Measurements from ENCODE around the gene CUL7. TPM values are rescaled to one million over a fixed set of nuclear protein-coding genes. Genes with fewer than 3 reads are reported as not detected.
A peak's percentile ranks its signal among the peaks of the same experiment; 100 is the strongest.

Gene CUL7
- total and polyA plus RNA-seq, 4 experiments from 2014 or later = 2.1 to 13.9 (median 8.8) TPM

DNA sequence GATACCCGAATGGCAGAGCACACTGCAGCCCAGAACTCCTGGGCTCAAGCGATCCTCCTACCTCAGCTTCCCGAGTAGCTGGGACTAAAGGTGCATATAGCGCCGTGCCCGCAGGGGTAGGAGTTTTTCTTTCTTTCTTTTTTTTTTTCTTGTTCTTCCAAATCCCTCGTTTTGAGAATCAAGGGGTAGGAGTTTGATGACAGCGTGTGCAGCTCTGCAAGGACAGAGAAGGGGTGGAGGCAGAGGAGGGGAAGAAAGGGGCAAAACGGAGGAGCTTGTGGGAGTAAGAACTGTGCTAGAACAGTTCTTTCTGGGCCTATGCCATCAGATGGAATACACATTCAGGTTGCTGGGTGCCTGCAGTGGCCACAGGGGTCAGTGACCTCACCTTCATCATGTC is 16.9 kb downstream of the CUL7 start:
- no peaks in the 10 kb centered on the region for H3K4me1 ChIP-seq (ENCODE audit: insufficient read depth, low read length)
- H3K27ac ChIP-seq (ENCODE audit: low read depth, low read length) = no peak overlapping the region
- peak overlapping the region in 1 of 7 donors; percentile 36 for H3K27ac Mint-ChIP-seq
- intact Hi-C loops (cut with micrococcal nuclease) = no loop called here
- DNase-seq = no peak
- no peaks in the 10 kb centered on the region for H3K27me3 ChIP-seq (ENCODE audit: insufficient read depth, low read length)
- peaks cover 0 to 6% (median under 1%) of the 10 kb centered on the region in 4 donors for H3K4me1 Mint-ChIP-seq
- no peaks in the 10 kb centered on the region for H3K9me3 ChIP-seq (ENCODE audit: control insufficient read depth in 1 of 2, low read length in 2 of 2)
- no peaks in the 10 kb centered on the region for H3K27me3 Mint-ChIP-seq
- peaks cover 20 to 53% of the 10 kb centered on the region in 2 donors for H3K36me3 Mint-ChIP-seq
- ChIA-PET CTCF (ENCODE audit: partially characterized antibody) (interaction anchor here (2.1 kb wide), 1 partner anchor 17 kb away, joined by 5 read pairs; the partner anchor contains the start of gene CUL7), POLR2A (ENCODE audit: partially characterized antibody) (interaction anchor here (1.4 kb wide), 1 partner anchor 22 kb away, joined by 4 read pairs; the partner anchor contains the start of gene KLHDC3)
- peaks cover 0 to under 1% (median 0%) of the 10 kb centered on the region in 8 donors for H3K9me3 Mint-ChIP-seq
- peaks cover 38% of the 10 kb centered on the region for H3K36me3 ChIP-seq (ENCODE audit: insufficient read depth, low read length)
- H3K4me3 Mint-ChIP-seq = no peak overlapping the region
- H3K4me3 ChIP-seq (ENCODE audit: low read length in 2 of 2) = no peak overlapping the region

DNA sequence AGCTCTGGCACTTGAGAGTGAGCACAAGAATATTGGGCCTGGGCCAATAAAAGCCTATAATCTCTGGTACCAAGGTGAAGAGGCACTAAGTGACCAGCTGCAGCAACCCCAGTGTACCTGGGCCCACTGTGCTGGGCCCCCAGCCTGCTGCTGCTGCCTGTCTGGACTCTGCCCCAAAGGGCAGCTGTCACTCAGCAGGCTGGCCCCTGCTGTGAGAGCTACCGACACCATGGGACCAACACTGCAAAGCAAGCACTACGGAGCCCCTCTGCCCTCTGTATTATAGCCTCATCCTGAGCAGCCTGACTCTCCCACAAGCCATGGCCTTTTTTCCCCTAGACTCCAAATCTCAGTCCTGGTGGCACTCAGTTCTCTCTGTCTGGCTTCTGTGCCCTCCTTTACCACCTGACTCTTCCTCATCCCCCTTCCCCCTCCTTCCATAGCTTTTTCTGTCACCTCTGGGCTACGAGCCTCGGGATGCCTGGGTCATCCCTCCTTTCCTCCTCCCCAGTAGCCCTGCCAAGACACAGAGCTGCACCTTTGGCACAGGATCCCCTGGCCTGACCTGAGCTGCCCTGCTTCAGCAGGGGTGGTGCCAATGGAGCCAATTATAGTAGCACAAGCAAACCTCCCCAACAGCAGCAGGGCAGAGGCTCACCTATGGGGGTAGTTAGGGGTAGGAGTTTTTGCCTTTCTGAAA is 18.0 kb downstream of the CUL7 start:
- Mint-ChIP-seq H3K4me1 (peaks cover 0 to 6% (median under 1%) of the 10 kb centered on the region in 4 donors), H3K27ac (peak overlapping the region in 3 of 7 donors; percentile 29 to 50 (median 40)), H3K27me3 (no peaks in the 10 kb centered on the region), H3K4me3 (no peak overlapping the region), H3K9me3 (peaks cover 0 to 2% (median 0%) of the 10 kb centered on the region in 8 donors), H3K36me3 (peaks cover 22 to 52% of the 10 kb centered on the region in 2 donors)
- Histone ChIP-seq H3K27me3 (ENCODE audit: insufficient read depth, low read length) (no peaks in the 10 kb centered on the region), H3K36me3 (ENCODE audit: insufficient read depth, low read length) (peaks cover 38% of the 10 kb centered on the region), H3K27ac (ENCODE audit: low read depth, low read length) (no peak overlapping the region), H3K4me3 (ENCODE audit: low read length in 2 of 2) (no peak overlapping the region), H3K9me3 (ENCODE audit: control insufficient read depth in 1 of 2, low read length in 2 of 2) (no peaks in the 10 kb centered on the region), H3K4me1 (ENCODE audit: insufficient read depth, low read length) (no peaks in the 10 kb centered on the region)
- DNase-seq = no peak
- POLR2A ChIA-PET (ENCODE audit: partially characterized antibody) = interaction anchor here (1.4 to 2.0 kb wide), 2 partner anchors 21 to 23 kb away, joined by 4 to 5 read pairs; partner anchors contain the start of genes KLC4, KLHDC3 and MRPL2
- CTCF ChIA-PET (ENCODE audit: partially characterized antibody) = interaction anchor here (2.1 kb wide), 1 partner anchor 18 kb away, joined by 5 read pairs; the partner anchor contains the start of gene CUL7
- intact Hi-C loops (cut with micrococcal nuclease) = no loop called here

DNA sequence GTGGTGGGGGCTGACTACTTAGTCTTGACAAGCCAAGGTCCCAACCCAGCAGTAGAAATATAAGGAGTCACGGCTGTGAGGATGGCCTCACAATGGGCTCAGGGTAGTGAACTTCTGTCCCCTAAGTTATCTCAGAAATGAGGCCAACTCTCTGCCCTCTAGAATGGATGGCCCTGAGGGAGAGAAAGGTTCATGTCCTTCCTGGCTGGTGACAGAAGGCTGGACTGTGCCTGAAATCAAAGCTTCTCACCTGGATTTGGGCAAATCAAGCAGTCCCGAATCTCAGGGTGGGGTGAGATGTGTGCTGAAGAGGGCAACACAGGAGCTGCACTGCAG is 19.5 kb downstream of the CUL7 start:
- CTCF ChIA-PET (ENCODE audit: partially characterized antibody) = no interaction called here

DNA sequence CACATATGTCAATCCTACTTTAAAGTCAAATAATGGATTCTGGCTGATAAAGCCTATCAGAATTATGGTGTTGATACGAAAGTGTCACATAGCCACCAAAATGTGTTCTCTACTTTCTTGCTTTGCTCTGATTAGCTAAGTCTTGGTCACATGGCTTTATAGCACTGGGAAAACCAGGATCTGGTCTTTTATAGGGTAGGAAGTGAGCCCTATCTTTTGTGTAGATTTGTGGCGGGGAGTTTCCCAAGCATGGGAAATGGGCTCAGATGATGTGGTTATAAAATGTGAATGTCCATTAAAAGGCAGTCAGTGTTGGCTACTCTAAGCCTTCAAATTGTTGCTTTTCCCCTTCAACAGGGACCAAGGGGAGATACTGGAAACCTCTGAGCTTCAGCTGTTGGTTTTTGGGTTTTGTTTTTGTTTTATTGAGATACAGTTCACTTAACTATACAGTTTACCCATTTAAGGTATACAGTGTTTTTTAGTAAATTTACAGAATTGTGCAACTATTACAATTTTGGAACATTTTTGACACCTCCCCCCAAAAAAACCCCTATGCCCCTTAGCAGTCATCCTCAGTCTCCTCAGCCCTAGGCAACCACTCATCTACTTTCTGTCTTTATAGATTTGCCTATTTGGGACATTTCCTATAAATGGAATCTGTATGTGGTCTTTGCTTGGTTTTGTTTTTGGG is 20.0 kb downstream of the CUL7 start:
- Histone ChIP-seq H3K36me3 (ENCODE audit: insufficient read depth, low read length) (peaks cover 51% of the 10 kb centered on the region), H3K27ac (ENCODE audit: low read depth, low read length) (no peak overlapping the region), H3K27me3 (ENCODE audit: insufficient read depth, low read length) (no peaks in the 10 kb centered on the region), H3K9me3 (ENCODE audit: control insufficient read depth in 1 of 2, low read length in 2 of 2) (no peaks in the 10 kb centered on the region), H3K4me1 (ENCODE audit: insufficient read depth, low read length) (no peaks in the 10 kb centered on the region), H3K4me3 (ENCODE audit: low read length in 2 of 2) (no peak overlapping the region)
- Mint-ChIP-seq H3K9me3 (peaks cover 0 to 2% (median 0%) of the 10 kb centered on the region in 8 donors), H3K36me3 (peaks cover 23 to 60% of the 10 kb centered on the region in 2 donors), H3K27me3 (no peaks in the 10 kb centered on the region), H3K4me1 (peaks cover 0 to 6% (median under 1%) of the 10 kb centered on the region in 4 donors), H3K4me3 (no peak overlapping the region), H3K27ac (peak overlapping the region in 4 of 7 donors; percentile 13 to 74 (median 23))
- intact Hi-C loops (cut with micrococcal nuclease) = no loop called here
- no peak for DNase-seq
- ChIA-PET POLR2A (ENCODE audit: partially characterized antibody) (interaction anchor here (0.7 to 1.4 kb wide), 3 partner anchors 23 to 104 kb away, joined by 3 to 4 read pairs (median 3); partner anchors contain the start of gene CNPY3), CTCF (ENCODE audit: partially characterized antibody) (no interaction called here)

More for the DNA sequence above, 19.5 kb downstream of the CUL7 start:
- Mint-ChIP-seq H3K4me3 (no peak overlapping the region), H3K9me3 (peaks cover 0 to 2% (median 0%) of the 10 kb centered on the region in 8 donors), H3K36me3 (peaks cover 28 to 60% of the 10 kb centered on the region in 2 donors), H3K4me1 (peaks cover 0 to 6% (median under 1%) of the 10 kb centered on the region in 4 donors), H3K27ac (peak overlapping the region in 1 of 7 donors; percentile 22), H3K27me3 (no peaks in the 10 kb centered on the region)
- POLR2A ChIA-PET (ENCODE audit: partially characterized antibody) = interaction anchor here (1.4 to 2.0 kb wide), 2 partner anchors 24 to 25 kb away, joined by 3 to 5 read pairs; partner anchors contain the start of genes KLC4 and MRPL2
- Histone ChIP-seq H3K9me3 (ENCODE audit: control insufficient read depth in 1 of 2, low read length in 2 of 2) (no peaks in the 10 kb centered on the region), H3K27me3 (ENCODE audit: insufficient read depth, low read length) (no peaks in the 10 kb centered on the region), H3K27ac (ENCODE audit: low read depth, low read length) (no peak overlapping the region), H3K4me3 (ENCODE audit: low read length in 2 of 2) (no peak overlapping the region), H3K36me3 (ENCODE audit: insufficient read depth, low read length) (peaks cover 47% of the 10 kb centered on the region), H3K4me1 (ENCODE audit: insufficient read depth, low read length) (no peaks in the 10 kb centered on the region)
- intact Hi-C loops (cut with micrococcal nuclease) = no loop called here
- DNase-seq = no peak

DNA sequence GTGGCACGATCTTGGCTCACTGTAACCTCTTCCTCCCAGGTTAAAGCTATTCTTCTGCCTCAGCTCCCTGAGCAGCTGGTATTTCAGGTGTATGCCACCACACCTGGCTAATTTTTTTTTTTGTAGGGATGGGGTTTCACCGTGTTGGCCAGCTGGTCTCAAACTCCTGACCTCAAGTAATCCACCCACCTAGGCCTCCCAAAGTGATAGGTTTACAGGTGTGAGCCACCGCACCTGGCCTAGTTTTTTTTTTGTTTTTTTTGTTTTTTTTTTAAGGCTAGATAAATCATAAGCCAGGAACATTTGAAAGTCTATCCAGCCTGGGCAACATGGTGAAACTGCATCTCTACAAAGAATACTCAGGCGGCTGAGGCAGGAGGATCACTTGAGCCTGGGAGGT is 21.3 kb downstream of the CUL7 start:
- Mint-ChIP-seq H3K9me3 (peaks cover 0 to 2% (median 0%) of the 10 kb centered on the region in 8 donors), H3K27ac (peak overlapping the region in 1 of 7 donors; percentile 56), H3K4me1 (peaks cover 0 to 6% (median 2%) of the 10 kb centered on the region in 4 donors), H3K4me3 (no peak overlapping the region), H3K36me3 (peaks cover 19 to 55% of the 10 kb centered on the region in 2 donors), H3K27me3 (no peaks in the 10 kb centered on the region)
- intact Hi-C loops (cut with micrococcal nuclease) = no loop called here
- no peaks in the 10 kb centered on the region for H3K27me3 ChIP-seq (ENCODE audit: insufficient read depth, low read length)
- peaks cover 53% of the 10 kb centered on the region for H3K36me3 ChIP-seq (ENCODE audit: insufficient read depth, low read length)
- POLR2A ChIA-PET (ENCODE audit: partially characterized antibody) = interaction anchor here (0.7 to 1.1 kb wide), 2 partner anchors 14 to 90 kb away, joined by 3 to 4 read pairs; no protein-coding TSS in a partner anchor
- H3K4me1 ChIP-seq (ENCODE audit: insufficient read depth, low read length) = no peaks in the 10 kb centered on the region
- H3K4me3 ChIP-seq (ENCODE audit: low read length in 2 of 2) = no peak overlapping the region
- CTCF ChIA-PET (ENCODE audit: partially characterized antibody) = no interaction called here
- no peak for DNase-seq
- no peaks in the 10 kb centered on the region for H3K9me3 ChIP-seq (ENCODE audit: control insufficient read depth in 1 of 2, low read length in 2 of 2)
- H3K27ac ChIP-seq (ENCODE audit: low read depth, low read length) = no peak overlapping the region

DNA sequence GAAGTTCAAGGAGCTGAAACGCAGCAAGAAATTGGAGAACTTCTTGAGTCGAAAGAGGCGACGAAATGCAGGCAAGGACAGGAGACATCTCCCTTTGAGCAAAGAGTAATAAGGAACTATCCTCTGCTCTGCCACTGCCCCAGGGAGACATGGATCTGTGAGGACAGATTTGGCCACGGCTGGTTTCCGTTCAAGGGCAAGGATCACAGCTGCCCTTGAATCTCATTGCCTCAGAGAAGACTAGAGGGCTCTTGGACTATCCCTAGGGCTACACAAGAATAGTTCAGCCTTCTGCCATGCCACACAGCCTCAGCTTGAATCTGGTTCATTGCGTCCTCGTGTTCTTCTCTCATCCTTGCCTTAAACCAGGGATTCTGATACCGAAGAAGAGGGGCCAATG is 24.5 kb downstream of the CUL7 start:
- CTCF ChIA-PET (ENCODE audit: partially characterized antibody) = interaction anchor here (0.6 to 1.4 kb wide), 2 partner anchors 25 to 111 kb away, joined by 3 to 4 read pairs; partner anchors contain the start of gene CUL7
- Histone ChIP-seq H3K4me1 (ENCODE audit: insufficient read depth, low read length) (peaks cover 5% of the 10 kb centered on the region), H3K36me3 (ENCODE audit: insufficient read depth, low read length) (peaks cover 67% of the 10 kb centered on the region), H3K27ac (ENCODE audit: low read depth, low read length) (no peak overlapping the region), H3K27me3 (ENCODE audit: insufficient read depth, low read length) (no peaks in the 10 kb centered on the region), H3K9me3 (ENCODE audit: control insufficient read depth in 1 of 2, low read length in 2 of 2) (no peaks in the 10 kb centered on the region), H3K4me3 (ENCODE audit: low read length in 2 of 2) (no peak overlapping the region)
- no peak for DNase-seq
- POLR2A ChIA-PET (ENCODE audit: partially characterized antibody) = interaction anchor here (0.9 kb wide), 1 partner anchor 15 kb away, joined by 3 read pairs; the partner anchor contains the start of genes KLHDC3 and MEA1
- peaks cover 39 to 59% of the 10 kb centered on the region in 2 donors for H3K36me3 Mint-ChIP-seq
- intact Hi-C loops (cut with micrococcal nuclease) = no loop called here
- H3K4me3 Mint-ChIP-seq = no peak overlapping the region
- peaks cover 4 to 13% (median 10%) of the 10 kb centered on the region in 4 donors for H3K4me1 Mint-ChIP-seq
- H3K9me3 Mint-ChIP-seq = peaks cover 0 to 2% (median 0%) of the 10 kb centered on the region in 8 donors
- H3K27ac Mint-ChIP-seq = peak overlapping the region in 1 of 7 donors; percentile 12
- no peaks in the 10 kb centered on the region for H3K27me3 Mint-ChIP-seq

DNA sequence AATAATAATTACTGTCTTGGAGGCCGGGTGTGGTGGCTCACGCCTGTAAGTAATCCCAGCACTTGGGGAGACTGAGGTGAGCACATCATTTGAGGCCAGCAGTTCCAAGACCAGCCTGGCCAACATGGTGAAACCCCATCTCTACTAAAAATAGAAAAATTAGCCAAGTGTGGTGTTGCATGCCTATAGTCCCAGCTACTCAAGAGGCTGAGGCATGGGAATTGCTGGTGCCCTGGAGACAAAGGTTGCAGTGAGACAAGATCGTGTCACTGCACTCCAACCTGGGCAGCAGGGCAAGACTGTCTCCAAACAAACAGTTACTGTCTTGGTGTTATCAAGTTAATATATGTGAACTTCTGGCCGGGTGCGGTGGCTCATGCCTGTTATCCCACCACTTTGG is 27.3 kb downstream of the CUL7 start:
- no peak for DNase-seq
- CTCF ChIA-PET (ENCODE audit: partially characterized antibody) = no interaction called here
- H3K4me3 ChIP-seq (ENCODE audit: low read length in 2 of 2) = no peak overlapping the region
- no peaks in the 10 kb centered on the region for H3K27me3 ChIP-seq (ENCODE audit: insufficient read depth, low read length)
- Mint-ChIP-seq H3K9me3 (peaks cover 0 to 1% (median 0%) of the 10 kb centered on the region in 8 donors), H3K4me1 (peaks cover 5 to 22% (median 17%) of the 10 kb centered on the region in 4 donors), H3K27me3 (no peaks in the 10 kb centered on the region), H3K27ac (peak overlapping the region in 1 of 7 donors; percentile 41), H3K4me3 (no peak overlapping the region), H3K36me3 (peaks cover 36 to 47% of the 10 kb centered on the region in 2 donors)
- POLR2A ChIA-PET (ENCODE audit: partially characterized antibody) = no interaction called here
- no peak overlapping the region for H3K27ac ChIP-seq (ENCODE audit: low read depth, low read length)
- no peaks in the 10 kb centered on the region for H3K9me3 ChIP-seq (ENCODE audit: control insufficient read depth in 1 of 2, low read length in 2 of 2)
- intact Hi-C loops (cut with micrococcal nuclease) = no loop called here
- peaks cover 21% of the 10 kb centered on the region for H3K4me1 ChIP-seq (ENCODE audit: insufficient read depth, low read length)
- peaks cover 57% of the 10 kb centered on the region for H3K36me3 ChIP-seq (ENCODE audit: insufficient read depth, low read length)

Measured in CD4-positive, alpha-beta memory T cell (primary cell).